Chondrocyte (in vitro differentiated cells): ENCODE results near the gene ABTB1. TPM values are rescaled to one million over a fixed set of nuclear protein-coding genes. Genes with fewer than 3 reads are reported as not detected.
A peak's percentile ranks its signal among the peaks of the same experiment; 100 is the strongest.
"Not testable (repeated sequence)": the region's sequence is repeated elsewhere in the genome, so short reads cannot be mapped to it uniquely, and the experiment has no call there.

Source experiments
- DNase-seq: peaks from one replicate; pipeline ENCODE4 v3.0.0; 2021; ENCODE audit warnings: mixed read lengths, low spot score
- H3K27ac Mint-ChIP-seq: one replicate; pipeline ENCODE4 v1.8.0; 2021; ENCODE audit warnings: mild to moderate bottlenecking, moderate library complexity, mixed read lengths; ENCODE audit not compliant: unreplicated experiment
- H3K27me3 Mint-ChIP-seq: 2 replicates; pipeline ENCODE4 v1.8.0; 2021; ENCODE audit warnings: low read depth, mixed read lengths
- H3K36me3 Mint-ChIP-seq: 2 replicates; pipeline ENCODE4 v1.8.0; 2021; ENCODE audit warnings: low read depth, mixed read lengths
- H3K4me1 Mint-ChIP-seq: 2 replicates; pipeline ENCODE4 v1.8.0; 2021; ENCODE audit warnings: low read depth, mild to moderate bottlenecking, mixed read lengths
- H3K4me3 Mint-ChIP-seq: one replicate; pipeline ENCODE4 v1.8.0; 2021; ENCODE audit warnings: mild to moderate bottlenecking, moderate library complexity, mixed read lengths; ENCODE audit not compliant: unreplicated experiment
- H3K9me3 Mint-ChIP-seq: 2 replicates; pipeline ENCODE4 v1.8.0; 2021; ENCODE audit warnings: low read depth, mixed read lengths
- CTCF ChIP-seq: fragments of 200-600 bp; sonication (generic); IDR thresholded peaks from 2 replicates; pipeline ENCODE4 v1.5.0; 2021; ENCODE audit warnings: antibody characterized with exemption, mild to moderate bottlenecking, moderate library complexity
- total RNA-seq: library from RNA; stranded (reverse); gene quantifications from 3 replicates; pipeline ENCODE4 v1.2.1, GENCODE V29; 2021

ABTB1 gene
- total RNA-seq, 1 donor from 2014 or later: 26.7 TPM

GRCh38 chr3:127701280-127701911 lies 28.6 kb downstream of the ABTB1 start:
- Mint-ChIP-seq H3K4me3 (no peak overlapping the region), H3K36me3 (peaks cover 17% of the 10 kb centered on the region), H3K27me3 (no peaks in the 10 kb centered on the region), H3K27ac (no peak overlapping the region), H3K4me1 (peaks cover 44% of the 10 kb centered on the region), H3K9me3 (peaks cover 8% of the 10 kb centered on the region)
- DNase-seq: peak; percentile 50
- no peak for TF ChIP-seq CTCF

GRCh38 chr3:127702151-127702578 lies 29.4 kb downstream of the ABTB1 start:
- no peak for TF ChIP-seq CTCF
- DNase-seq: peak; percentile 54
- Mint-ChIP-seq H3K4me3 (no peak overlapping the region), H3K4me1 (peaks cover 44% of the 10 kb centered on the region), H3K36me3 (peaks cover 17% of the 10 kb centered on the region), H3K9me3 (peaks cover 8% of the 10 kb centered on the region), H3K27ac (no peak overlapping the region), H3K27me3 (no peaks in the 10 kb centered on the region)

GRCh38 chr3:127704840-127705239 lies 32.1 kb downstream of the ABTB1 start:
- not testable (repeated sequence) for H3K9me3 Mint-ChIP-seq, DNase-seq, H3K27ac Mint-ChIP-seq, H3K27me3 Mint-ChIP-seq, H3K4me3 Mint-ChIP-seq
- H3K4me1 Mint-ChIP-seq: peaks cover 32% of the 10 kb centered on the region
- H3K36me3 Mint-ChIP-seq: peaks cover 19% of the 10 kb centered on the region

- no peak overlapping the region for H3K27ac Mint-ChIP-seq
These were observed 33.6 kb downstream of the ABTB1 start for GRCh38 chr3:127706312-127706711.

GRCh38 chr3:127706785-127707351 lies 34.1 kb downstream of the ABTB1 start:
- DNase-seq: no peak
- no peaks in the 10 kb centered on the region for H3K27me3 Mint-ChIP-seq
- TF ChIP-seq CTCF: no peak
- peaks cover 8% of the 10 kb centered on the region for H3K9me3 Mint-ChIP-seq
- H3K36me3 Mint-ChIP-seq: peaks cover 17% of the 10 kb centered on the region
- no peak overlapping the region for H3K4me3 Mint-ChIP-seq
- H3K27ac Mint-ChIP-seq: peak overlapping the region; percentile 45
- peaks cover 30% of the 10 kb centered on the region for H3K4me1 Mint-ChIP-seq

More at GRCh38 chr3:127706312-127706711, 33.6 kb downstream of the ABTB1 start:
- DNase-seq: no peak
- H3K27me3 Mint-ChIP-seq: no peaks in the 10 kb centered on the region
- H3K9me3 Mint-ChIP-seq: peaks cover 8% of the 10 kb centered on the region
- no peak for TF ChIP-seq CTCF
- H3K4me1 Mint-ChIP-seq: peaks cover 30% of the 10 kb centered on the region
- peaks cover 21% of the 10 kb centered on the region for H3K36me3 Mint-ChIP-seq
- no peak overlapping the region for H3K4me3 Mint-ChIP-seq
